ENCODE measurements around the gene OXNAD1.

GRCh38 chr3:16303037-16303575 lies 38.1 kb downstream of the OXNAD1 start:
- TF ChIP-seq POLR2A (IDR thresholded peaks at IDR 0.05) (no peak), CTCF (IDR thresholded peaks at IDR 0.05) (no peak)
